ENCODE data around the gene PDGFD.

PDGFD gene

DNA sequence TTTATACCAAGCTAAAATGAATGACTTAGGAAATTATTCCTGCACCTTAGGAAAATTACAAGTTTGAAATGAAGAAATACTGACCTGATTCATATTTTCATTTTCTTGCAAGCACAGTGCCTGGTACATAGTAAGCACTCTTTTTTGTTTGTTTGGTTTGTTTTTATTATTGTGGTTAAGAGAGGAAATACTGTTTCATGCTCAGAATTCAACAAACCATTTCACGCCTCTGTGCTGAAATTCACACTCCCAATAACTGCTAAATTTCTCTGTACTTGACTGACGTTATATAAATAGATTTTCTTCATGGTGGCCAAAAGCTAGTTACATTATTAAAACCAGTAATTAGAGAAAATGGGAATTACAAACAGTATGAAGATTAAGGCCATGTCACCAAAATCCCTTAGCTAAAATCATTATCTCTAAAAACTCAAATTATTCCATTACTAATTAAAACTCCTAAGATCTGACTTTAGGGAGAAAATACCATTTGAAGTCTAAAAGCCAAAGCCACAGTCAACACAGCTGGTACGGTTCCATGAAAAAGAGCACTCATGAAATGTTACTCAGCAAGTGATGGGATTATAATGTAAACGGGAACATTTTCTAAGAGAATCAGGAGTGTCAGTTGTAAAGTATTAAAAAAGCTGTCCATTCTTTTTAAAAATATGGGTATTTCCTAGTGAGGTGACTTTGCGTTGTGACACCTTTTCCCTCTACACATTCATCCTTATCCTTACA is 205.3 kb downstream of the PDGFD start:
- no peak for DNase-seq (ENCODE audit: low spot score)

DNA sequence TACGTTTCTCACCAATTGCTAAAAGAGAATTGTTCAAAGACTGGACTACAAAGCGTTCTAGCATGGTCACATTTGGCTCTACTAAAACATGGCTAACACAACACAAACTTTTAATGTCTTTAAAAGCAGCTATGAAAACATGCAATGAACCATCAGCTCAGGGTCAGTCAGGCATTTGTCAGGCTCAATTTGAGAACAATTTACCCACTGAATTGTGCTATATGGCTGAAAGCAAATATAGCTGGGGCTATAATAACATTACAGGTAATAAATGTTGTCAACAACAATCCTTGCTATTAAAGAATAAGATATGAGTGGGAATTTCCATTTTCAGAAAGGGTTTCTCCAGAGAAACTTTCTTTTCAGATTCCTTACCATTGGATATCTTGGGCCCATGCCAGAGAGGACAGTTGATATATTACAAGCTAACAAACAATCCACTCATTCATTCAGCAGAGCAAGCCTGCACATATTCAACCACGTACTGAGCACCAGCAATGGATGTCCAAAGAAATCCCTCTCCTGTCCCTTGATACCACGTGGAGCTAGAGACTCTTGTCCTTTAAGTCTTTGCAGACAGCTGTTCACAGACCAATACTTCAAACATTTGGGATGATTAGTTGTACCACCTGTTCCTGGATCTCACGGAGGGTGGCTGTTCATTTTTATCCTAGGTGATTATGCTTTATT is 210.0 kb downstream of the PDGFD start:
- no peak for DNase-seq (ENCODE audit: low spot score)

DNA sequence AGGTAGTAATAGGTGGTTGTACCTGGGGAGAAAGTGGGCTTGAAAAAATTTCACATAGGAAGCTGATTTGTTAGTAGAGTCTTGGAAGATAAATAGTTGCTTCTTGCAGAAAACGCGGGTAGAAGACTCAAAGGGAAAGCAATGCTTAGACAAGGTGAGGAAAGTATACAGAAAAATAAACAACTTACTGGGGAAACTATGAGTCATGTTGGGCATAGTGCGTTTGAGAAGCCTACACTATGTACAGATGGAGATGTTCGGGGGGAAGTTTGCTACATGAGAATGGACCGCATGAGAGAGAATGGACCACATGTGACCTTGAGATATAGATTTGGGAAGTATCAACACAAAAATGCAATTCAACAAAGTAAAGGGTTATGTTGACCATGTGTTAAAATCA is 214.2 kb downstream of the PDGFD start:
- no peak for DNase-seq (ENCODE audit: low spot score)

DNA sequence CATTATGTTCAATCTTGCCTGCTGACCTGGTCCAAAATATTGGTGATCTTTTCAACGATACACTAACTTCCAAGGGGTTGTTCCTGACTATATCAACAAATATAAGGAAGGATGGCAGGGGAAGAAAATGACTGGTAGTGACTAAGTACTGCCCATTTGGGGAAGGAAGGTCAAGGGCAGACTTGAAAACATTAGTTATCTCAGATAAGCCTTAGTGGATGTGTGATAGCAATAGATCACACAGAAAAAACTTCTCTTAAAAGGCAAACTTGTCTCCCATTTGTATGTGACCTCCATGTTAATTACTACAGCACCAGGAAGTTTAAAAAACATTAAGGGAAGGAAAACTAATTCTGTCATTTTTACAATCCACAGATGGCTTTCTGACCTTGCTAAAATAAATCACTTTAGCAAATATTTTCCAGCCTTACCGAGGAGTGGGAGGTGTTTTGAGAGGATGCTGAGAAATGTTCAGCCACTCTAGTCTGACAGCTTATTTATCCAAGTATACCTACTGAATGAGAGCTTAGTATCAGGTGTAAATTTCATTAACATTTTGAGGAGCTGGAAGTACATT is 215.7 kb downstream of the PDGFD start:
- no peak for DNase-seq (ENCODE audit: low spot score)

DNA sequence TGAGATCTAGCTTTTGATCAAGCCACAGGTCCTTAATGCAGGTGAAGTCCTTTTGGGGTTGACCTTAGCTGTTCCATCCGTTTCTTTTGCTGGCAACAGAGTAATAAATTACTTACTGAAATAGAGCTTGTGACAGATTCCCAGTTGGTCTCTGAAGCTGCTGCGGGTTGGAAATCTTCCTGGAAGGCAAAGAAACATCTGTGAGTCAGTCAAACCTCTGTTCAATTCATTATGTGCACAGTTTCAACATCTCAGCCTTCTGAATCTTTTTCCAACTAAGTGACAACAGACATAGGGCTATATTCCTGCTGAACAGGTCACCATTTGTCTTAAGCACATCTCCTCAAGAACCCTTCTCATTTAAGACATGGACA is 216.4 kb downstream of the PDGFD start:
- no peak for DNase-seq (ENCODE audit: low spot score)

DNA sequence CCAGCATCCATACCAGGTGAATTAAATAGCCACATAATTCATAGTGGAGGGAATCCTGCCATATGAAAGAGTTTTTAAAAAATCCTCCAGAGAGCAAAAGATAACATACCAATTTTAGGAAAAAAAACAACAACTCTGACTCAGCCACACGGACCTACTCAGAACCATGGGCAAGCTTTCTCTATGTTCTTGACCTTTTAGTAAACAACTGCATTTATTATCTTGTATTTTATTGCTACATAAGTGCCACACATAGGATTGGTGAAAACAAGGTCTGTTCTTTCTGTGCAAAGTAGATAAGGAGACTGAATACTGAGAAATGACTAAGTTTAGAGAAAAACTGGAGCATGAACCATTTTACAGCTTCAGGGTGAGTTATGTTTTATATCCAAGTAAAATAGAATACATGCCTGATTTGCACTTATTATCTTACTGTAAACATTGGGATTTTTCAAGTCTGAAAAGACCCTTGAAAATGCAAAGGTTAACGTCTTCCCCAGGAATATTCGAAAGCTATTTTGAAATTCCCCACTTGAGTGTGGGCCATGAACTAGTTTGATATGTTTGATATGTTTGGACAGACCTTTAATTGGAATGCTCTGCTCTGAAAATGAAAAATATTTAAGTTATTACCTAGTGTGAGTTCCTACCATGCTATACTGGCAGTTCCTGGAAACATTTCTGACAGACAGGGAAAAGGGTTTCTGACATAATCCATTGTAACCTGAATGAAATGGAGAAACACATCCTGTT is 217.0 kb downstream of the PDGFD start:
- no peak for DNase-seq (ENCODE audit: low spot score)

DNA sequence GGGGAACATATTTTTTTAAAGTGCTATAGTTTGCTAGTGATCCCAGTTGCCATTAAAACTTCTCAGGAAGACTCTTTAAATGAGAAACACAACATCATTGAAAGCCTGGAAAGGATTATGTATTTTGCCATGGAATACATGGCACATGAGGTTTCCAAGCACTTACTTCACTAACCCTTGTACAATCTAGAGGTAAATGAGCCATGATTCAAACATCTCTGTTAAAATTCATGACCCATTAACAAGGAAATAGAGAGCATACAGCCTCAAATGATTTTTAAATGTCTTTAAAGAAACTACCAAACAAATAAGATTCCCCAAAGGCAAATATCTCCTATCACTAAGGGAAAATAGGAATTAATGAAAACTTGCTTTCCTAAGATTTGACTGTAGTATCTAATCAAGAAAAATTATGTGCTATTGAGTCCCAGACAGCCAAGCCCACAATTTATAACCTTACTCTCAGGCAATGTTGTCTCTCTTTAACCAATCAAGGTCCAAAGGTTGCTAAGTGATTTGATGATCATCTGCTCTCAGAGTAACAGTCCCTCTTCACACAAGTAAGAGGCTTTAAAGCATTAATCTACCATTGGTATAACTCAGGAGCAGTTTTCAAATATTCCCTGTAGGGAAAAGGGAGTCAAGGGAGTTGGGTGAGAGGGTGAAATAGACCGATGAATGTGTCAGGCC is 219.6 kb downstream of the PDGFD start:
- peak; percentile 69 for DNase-seq (ENCODE audit: low spot score)

DNA sequence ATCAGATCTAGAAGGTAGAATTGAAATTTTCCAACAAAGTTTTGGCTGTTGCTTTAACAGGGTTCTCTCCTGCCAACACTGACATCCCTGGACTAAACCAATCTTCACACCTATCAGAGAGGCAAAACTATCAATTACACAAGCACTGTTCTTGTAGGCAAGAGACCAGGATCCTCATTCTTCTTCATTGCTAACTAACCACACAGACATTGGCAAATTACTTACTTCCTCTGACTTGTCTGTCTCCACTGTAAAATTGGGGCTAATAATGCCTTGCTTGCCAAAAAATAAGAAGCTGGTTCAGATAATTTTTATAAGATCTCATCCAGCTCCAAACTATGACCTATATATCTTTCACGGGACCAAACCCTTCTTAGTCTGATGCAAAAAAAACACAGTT is 221.3 kb downstream of the PDGFD start:
- no peak for DNase-seq (ENCODE audit: low spot score)

DNA sequence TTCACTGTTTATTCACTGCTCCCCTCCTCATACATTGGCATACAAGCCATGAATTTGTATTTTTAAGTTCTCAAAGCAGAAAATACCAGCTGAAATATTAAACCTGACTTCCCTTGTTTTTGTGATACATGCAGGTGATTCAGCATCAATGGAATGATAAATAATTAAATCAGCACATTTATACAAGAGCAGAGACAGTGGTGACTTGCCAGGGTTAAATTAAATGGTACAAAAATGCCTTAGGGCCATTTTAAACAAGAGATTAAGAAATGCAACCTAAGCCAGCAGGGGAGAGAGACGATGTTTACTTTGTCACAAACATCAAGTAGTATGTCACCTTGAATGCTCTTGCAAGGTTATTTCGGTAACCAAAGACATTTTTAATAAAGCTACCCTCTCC is 223.4 kb downstream of the PDGFD start:
- DNase-seq (ENCODE audit: low spot score) = peak; percentile 50

DNA sequence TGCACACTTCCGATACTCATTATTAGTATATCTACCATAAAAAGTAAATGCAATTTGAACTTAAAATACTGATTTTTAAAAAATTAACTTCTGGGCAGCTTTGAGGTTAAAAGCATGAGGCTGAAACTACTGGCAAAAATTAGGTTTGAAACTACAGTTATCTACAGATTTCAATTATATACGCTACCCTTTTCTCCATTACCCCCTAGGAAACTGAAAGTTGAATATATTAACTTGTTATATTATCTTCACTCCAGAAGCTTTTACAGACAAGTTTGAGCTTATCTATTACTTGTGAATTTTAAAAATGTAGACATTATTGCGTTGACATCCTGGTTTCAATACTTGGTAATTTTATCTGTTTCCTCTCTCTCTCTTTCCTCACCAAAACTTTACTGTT is 224.3 kb downstream of the PDGFD start:
- no peak for DNase-seq (ENCODE audit: low spot score)

DNA sequence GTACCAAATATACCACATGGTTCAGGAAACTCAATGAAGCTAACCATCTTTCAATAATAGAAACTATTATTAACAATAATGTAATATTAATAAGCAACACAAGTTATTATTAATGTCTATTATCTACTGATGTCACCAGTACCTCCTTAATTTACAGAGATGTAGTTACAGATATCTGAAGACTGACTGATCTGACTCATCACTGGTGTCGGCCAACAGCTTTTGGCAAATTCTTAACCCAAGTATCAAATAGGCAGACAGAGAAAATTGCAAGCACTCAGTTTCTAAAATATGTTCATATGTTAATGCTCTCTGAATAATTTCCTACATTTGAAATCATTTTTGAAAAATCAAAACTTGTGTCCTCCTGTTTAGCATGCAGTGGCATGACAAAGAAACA is 227.9 kb downstream of the PDGFD start:
- no peak for DNase-seq (ENCODE audit: low spot score)

DNA sequence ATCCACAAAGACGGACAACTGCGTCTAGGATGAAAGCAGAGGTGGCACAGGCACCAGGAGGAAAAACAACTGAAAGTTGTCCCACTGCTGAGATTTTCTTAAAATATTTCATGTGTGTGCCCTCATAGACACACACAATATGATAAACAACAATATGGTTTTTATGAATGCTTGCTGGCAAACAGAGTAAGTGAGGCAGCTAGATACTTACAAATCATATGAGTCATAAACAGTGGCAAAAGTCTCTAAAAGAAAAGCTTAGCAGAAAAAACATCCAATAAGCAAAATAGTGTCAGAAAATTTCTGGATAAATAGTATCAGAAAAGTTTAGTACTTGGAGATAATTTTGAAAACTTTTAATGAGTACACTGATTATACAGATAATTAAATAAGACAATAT is 228.7 kb downstream of the PDGFD start:
- no peak for DNase-seq (ENCODE audit: low spot score)

DNA sequence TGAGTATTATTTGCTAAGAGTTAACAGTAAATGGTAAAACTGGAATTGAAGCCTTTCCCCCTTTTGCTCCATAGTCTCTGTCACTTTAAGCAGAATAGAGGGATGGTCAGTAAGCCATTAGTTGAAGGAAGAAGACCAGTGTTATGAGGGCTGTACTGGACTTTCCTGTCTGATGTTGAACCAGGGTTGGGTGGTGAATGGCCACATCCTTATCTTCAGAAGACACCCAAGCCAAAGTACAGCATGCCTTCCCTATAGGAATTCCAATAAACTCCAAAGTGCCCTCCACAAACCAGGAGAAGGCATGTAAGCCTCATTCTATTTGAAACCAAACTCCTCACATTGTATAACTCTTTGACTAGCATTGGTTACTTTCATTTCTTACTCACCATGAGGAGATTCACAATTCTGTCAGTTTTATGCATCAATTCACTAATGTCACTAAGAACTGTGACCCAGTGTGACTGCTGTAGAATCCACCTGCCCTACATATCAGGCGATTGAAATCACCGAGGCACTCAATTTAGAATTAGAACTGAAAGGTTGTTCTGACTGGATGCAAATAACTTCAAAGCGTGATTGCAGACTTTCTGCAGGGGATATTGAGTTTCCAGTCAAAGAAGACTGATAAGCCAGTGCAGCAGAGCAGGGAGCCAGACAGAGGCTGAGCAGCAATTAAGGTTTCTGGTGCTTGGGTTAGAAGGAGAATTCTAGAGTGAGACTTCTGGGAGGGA is 234.6 kb downstream of the PDGFD start:
- no peak for DNase-seq (ENCODE audit: low spot score)

DNA sequence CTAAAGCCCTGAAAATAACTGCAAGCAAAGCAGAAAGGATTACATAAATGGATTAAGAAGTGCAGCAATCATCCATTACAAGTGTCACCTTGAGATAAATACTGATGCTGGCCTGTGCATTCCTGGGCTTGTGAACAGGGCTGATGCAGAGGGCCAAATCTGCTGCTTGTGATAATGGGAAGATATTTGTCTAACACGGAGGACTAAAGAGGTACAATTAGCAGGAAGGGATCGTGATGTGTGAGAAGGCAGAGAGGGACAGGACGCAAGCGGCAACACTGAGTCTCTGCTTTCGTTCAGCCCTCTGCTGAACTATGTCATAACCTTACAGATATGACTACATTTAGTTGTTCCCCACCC is 235.2 kb downstream of the PDGFD start:
- no peak for DNase-seq (ENCODE audit: low spot score)

DNA sequence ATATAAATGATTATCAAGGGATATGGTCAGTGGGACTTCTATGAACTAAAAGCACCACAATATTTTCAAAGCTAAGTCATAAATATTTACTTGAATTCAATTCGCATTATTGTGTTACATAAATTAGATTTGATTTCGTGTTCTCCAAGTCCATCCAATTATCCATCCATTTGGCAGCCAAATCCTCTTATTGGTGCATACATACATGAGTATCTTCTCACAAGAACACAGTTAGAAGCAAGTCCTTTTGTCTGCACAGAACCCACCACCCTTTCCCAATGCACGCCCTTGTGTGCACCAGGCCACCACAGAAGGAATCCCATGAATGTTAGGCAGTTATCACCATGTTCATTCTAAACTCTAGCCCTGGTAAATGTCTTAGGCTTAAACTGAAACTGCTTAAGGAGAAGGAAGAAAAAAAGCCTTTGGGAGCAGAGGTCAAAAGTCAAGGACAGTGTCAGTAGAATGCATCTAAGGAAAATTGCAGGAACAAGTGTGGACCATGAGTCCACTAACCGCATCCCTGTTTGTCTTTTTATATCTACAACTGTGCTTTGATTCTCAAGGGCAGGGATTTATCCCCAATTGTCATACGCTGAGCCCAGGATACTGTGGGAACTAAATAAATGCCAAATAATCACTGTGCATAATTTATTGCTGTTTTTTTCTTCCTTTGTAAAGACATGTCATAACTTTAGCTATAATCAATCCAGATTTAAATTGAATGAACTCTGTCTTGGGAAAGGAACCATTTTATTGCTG is 235.7 kb downstream of the PDGFD start:
- DNase-seq (ENCODE audit: low spot score) = no peak

DNA sequence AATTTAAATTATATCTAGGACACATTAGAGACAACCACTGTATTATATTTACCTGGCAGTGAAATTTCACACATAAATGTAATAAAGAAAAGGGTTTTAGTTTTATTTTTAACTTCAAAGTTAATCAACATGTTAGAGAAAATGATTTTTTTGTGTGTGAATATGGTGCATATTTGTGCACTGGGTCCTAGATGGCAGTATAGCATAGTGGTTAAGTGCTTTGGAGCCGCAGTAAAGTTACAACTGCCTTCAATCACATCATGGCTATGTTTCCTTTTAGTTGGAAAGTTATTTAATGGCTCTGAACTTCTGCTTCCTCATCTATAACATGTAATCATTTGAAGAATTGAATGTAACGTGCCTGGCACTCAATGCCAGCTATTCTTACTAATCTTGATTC is 236.4 kb downstream of the PDGFD start:
- DNase-seq (ENCODE audit: low spot score) = peak; percentile 32

DNA sequence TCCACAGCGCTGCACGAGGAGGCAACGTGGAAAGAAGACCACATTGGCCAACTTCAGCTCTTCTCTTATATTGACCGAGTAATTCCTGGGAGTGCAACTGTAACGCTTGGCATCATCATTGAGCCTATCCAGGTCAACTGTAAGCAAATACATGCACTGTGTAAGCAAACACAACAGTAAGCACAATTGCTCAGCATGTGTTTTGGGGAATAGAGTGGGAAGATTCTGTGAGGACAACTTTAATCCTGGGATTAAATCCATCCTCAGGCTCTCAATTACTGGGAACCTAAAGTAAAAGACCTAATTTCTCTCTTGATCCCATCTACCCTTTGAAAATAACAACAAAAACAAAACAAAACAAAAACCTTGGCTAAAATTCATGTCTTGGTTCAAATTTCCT is 237.0 kb downstream of the PDGFD start:
- no peak for DNase-seq (ENCODE audit: low spot score)

DNA sequence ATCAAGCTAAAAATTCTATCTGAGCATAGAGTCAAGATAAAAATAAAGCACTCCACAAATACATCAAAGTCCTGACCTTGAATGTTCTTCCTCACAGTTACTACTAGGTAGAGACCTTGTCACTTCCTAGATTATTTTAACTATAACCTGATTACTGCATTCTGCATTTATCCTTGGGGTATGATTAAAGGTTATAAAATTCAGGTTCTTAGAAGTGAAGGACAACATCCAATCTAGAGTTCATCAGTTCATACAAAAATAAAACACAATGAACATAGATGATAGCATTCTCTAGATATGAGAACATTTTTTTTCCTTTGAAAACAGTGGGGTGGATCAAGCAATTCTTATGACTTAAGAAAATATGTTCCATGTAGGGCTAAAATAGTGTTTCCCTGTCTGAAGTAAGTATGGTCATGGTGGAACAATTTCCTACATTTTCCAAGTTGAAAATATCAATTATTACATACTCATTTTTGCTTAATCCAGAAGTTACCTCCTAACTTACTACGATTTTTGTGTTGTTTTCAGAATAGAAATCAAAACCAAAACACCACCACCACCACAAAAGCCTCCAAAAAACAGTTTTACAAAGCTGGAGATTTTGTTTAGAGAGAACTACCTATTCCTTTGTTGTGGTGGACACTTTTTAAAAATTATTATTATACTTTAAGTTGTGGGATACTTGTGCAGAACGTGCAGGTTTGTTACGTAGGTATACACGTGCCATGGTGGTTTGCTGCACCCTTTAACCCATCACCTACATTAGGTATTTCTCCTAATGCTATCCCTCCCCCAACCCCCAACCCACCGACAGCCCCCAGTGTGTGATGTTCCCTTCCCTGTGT is 239.6 kb downstream of the PDGFD start:
- no peak for DNase-seq (ENCODE audit: low spot score)

DNA sequence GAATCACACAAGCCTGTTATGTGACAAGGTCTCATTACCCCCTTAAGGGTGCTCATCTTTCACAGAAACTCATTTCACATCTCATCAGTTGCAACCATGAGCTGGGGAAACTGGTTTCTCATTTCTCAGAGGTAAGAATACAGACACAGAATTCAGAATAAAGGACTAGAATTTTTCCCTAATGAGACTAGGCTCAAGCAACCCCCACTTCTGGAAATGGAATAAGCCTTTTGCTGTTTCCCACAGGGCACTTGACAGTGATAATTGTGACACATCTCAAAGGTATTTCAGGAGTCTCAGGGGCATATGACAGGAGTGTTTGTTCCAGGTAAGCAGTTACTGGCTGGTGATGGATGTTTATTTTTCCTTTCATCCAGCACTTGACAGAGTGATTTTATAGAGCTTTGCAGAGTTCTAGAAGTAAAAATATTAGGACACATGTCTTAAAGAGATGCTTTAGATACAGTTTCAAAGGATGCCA is 240.5 kb downstream of the PDGFD start:
- peak; percentile 88 for DNase-seq (ENCODE audit: low spot score)

DNA sequence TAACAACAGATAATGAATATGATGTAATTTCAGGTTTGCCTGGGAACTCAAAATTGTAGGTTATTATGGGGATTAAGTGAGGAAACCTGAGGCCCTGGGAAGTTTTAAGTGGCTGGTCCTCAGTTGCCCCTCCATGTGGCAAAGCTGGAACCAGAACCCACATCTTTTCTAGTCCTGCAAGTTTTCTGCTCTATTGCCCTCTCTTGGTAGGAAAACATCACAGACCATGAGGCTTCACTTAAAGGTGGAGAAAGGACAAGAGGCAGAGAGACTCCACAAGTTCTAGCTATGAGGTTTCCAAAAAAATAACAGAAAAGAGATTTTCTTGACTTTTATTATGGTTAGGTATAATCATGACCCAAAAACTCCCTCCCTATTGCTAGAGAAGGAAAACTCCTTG is 243.0 kb downstream of the PDGFD start:
- no peak for DNase-seq (ENCODE audit: low spot score)
